ENCODE data around the gene SEC22A. TPM values are rescaled to one million over a fixed set of nuclear protein-coding genes. Genes with fewer than 3 reads are reported as not detected.

The SEC22A gene
- total and polyA plus RNA-seq, 4 donors, result 6.9 to 47.7 (median 11.9) TPM

DNA sequence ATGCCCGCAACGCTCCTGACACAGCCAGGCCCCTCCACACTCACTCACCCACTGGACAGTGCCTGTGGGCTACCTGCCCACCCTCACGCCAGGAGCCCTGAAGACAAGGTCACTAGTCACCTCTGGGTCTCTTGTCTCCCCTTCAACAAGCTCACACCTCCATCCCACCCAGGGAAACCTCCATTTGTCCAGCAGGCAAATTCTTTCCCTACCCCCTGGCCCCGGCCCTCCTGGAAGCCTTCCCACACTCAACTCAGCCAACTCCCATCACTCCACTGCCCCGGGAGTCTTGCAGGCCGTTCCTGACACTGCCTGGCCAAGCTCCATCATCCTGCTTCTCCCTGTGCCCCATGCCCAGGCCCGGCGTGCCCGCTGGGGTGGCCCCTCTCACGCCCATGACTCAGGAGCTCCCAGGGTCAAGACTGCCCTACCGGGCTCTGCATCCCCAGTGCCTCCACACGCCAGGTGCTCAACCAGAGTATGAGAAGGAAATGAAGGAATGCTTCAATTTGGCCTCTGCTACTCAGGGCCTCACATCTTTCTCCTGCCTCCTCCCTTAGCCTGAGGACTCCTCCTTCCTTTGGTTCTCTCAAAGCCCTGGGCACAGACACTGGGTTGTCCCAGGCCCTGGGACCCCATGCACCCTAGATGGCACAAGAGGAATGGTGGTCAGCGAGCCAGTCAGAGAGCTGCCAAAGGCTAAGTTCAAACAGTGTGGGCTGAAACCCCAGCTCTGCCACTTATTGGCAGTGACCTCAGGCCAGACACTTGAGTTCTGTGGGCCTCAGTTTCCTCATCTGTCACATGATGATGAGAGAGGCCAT, 88.6 kb downstream of the SEC22A start:
- no peaks in the 10 kb centered on the region for H3K27me3 ChIP-seq (ENCODE audit: control insufficient read depth in 3 of 3, insufficient read depth in 3 of 3, low read length in 2 of 3)
- H3K4me1 ChIP-seq (ENCODE audit: control insufficient read depth in 5 of 5, insufficient read depth in 5 of 5, low read length in 5 of 5), result peaks cover 0 to 2% (median 0%) of the 10 kb centered on the region in 5 donors
- H3K4me3 ChIP-seq, result no peak overlapping the region
- TF ChIP-seq CTCF (IDR thresholded peaks at IDR 0.05; ENCODE audit: control extremely low read depth, extremely low read depth), result no peak
- H3K27ac ChIP-seq (ENCODE audit: low read depth in 1 of 2, low read length in 1 of 2), result no peak overlapping the region
- no peaks in the 10 kb centered on the region for H3K9me3 ChIP-seq (ENCODE audit: control insufficient read depth in 4 of 4, insufficient read depth in 3 of 4, low read length in 3 of 4)
- no peak for DNase-seq
- peaks cover 0 to 3% (median 1%) of the 10 kb centered on the region in 4 donors for H3K36me3 ChIP-seq (ENCODE audit: control insufficient read depth in 4 of 4, insufficient read depth in 4 of 4, low read length in 4 of 4)
- 88 to 89% methylated on average over 13 of the region's 13 CpGs for WGBS, 2 donors
- ATAC-seq (ENCODE audit: insufficient read depth, low FRiP score), result no peak
- no peak overlapping the region for H3K9ac ChIP-seq (ENCODE audit: insufficient read depth in 1 of 2, low read length in 2 of 2)

- Histone ChIP-seq H3K27me3 (ENCODE audit: control insufficient read depth in 3 of 3, insufficient read depth in 3 of 3, low read length in 2 of 3) (no peaks in the 10 kb centered on the region), H3K9me3 (ENCODE audit: control insufficient read depth in 4 of 4, insufficient read depth in 3 of 4, low read length in 3 of 4) (no peaks in the 10 kb centered on the region), H3K36me3 (ENCODE audit: control insufficient read depth in 4 of 4, insufficient read depth in 4 of 4, low read length in 4 of 4) (peaks cover 0 to 3% (median 1%) of the 10 kb centered on the region in 4 donors), H3K4me1 (ENCODE audit: control insufficient read depth in 5 of 5, insufficient read depth in 5 of 5, low read length in 5 of 5) (peaks cover 0 to 2% (median 0%) of the 10 kb centered on the region in 5 donors), H3K27ac (ENCODE audit: low read depth in 1 of 2, low read length in 1 of 2) (no peak overlapping the region), H3K9ac (ENCODE audit: insufficient read depth in 1 of 2, low read length in 2 of 2) (no peak overlapping the region), H3K4me3 (no peak overlapping the region)
- TF ChIP-seq CTCF (IDR thresholded peaks at IDR 0.05; ENCODE audit: control extremely low read depth, extremely low read depth), result no peak
- ATAC-seq (ENCODE audit: insufficient read depth, low FRiP score) (no peak), DNase-seq (no peak)
- WGBS, 2 donors, result 88 to 90% methylated on average over 23 of the region's 23 CpGs
Measured at GRCh38 chr3:123290962-123291361, 89.2 kb downstream of the SEC22A start.

- DNase-seq (no peak), ATAC-seq (ENCODE audit: insufficient read depth, low FRiP score) (no peak)
- no peak overlapping the region for H3K27ac ChIP-seq (ENCODE audit: low read depth in 1 of 2, low read length in 1 of 2)
- no peaks in the 10 kb centered on the region for H3K27me3 ChIP-seq (ENCODE audit: control insufficient read depth in 3 of 3, insufficient read depth in 3 of 3, low read length in 2 of 3)
- no peak overlapping the region for H3K9ac ChIP-seq (ENCODE audit: insufficient read depth in 1 of 2, low read length in 2 of 2)
- H3K36me3 ChIP-seq (ENCODE audit: control insufficient read depth in 4 of 4, insufficient read depth in 4 of 4, low read length in 4 of 4), result peaks cover 0 to 3% (median 1%) of the 10 kb centered on the region in 4 donors
- no peaks in the 10 kb centered on the region for H3K9me3 ChIP-seq (ENCODE audit: control insufficient read depth in 4 of 4, insufficient read depth in 3 of 4, low read length in 3 of 4)
- WGBS, 2 donors, result 86 to 87% methylated on average over 7 of the region's 7 CpGs
- H3K4me1 ChIP-seq (ENCODE audit: control insufficient read depth in 5 of 5, insufficient read depth in 5 of 5, low read length in 5 of 5), result peaks cover 0 to 2% (median 0%) of the 10 kb centered on the region in 5 donors
- no peak for TF ChIP-seq CTCF (IDR thresholded peaks at IDR 0.05; ENCODE audit: control extremely low read depth, extremely low read depth)
- no peak overlapping the region for H3K4me3 ChIP-seq
Measured at GRCh38 chr3:123291404-123291803, 89.7 kb downstream of the SEC22A start.

Measured in lung (tissue), 12 donors.